ENCODE measurements around the gene SDCBP2. TPM values are rescaled to one million over a fixed set of nuclear protein-coding genes. Genes with fewer than 3 reads are reported as not detected.

Gene SDCBP2
- total RNA-seq, 1 donor from 2014 or later: 4.6 TPM

DNA sequence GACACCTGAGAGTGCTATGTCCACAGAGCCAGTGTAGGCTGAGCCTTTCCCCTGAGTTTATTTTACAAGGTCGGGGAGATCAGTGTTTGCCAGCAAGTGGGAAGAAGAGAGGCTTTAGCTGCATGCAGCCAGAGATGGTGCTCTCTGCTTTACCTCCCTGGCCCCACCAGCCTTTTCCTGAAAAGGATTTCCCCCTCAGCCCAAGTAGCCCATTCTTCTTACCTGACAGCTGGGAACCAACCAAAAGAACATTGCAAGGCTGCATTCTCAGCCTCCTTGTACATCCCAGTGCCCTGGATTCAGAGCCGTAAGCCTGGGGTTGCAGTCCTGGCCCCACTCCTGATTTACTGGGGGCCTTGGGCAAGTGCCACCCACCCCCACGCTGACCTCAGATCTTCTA is 46.0 kb downstream of the SDCBP2 start:
- Histone ChIP-seq H4K20me1 (ENCODE audit: insufficient read depth, low read length) (peaks cover 10% of the 10 kb centered on the region), H3K27me3 (ENCODE audit: insufficient read depth, low read length) (no peaks in the 10 kb centered on the region), H3K9me3 (ENCODE audit: insufficient read depth, low read depth, low read length) (no peaks in the 10 kb centered on the region), H3K4me3 (ENCODE audit: insufficient read depth, low read depth, low read length) (no peak overlapping the region), H3K36me3 (ENCODE audit: insufficient read depth, low read length) (no peaks in the 10 kb centered on the region), H3K9ac (ENCODE audit: low read length) (no peak overlapping the region), H3K79me2 (ENCODE audit: insufficient read depth, low read length) (no peaks in the 10 kb centered on the region), H3K4me1 (ENCODE audit: insufficient read depth, low read length) (no peaks in the 10 kb centered on the region), H3K27ac (ENCODE audit: low read depth, low read length) (no peak overlapping the region), H3K4me2 (ENCODE audit: low read length) (no peak overlapping the region), H2AFZ (ENCODE audit: low read depth, low read length) (no peak overlapping the region)
- Mint-ChIP-seq H3K4me1 (ENCODE audit: low read depth, unreplicated experiment) (peaks cover 5% of the 10 kb centered on the region), H3K27ac (ENCODE audit: unreplicated experiment) (no peak overlapping the region), H3K36me3 (ENCODE audit: low read depth, unreplicated experiment) (no peaks in the 10 kb centered on the region), H3K27me3 (ENCODE audit: low read depth, unreplicated experiment) (peaks cover 4% of the 10 kb centered on the region), H3K4me3 (ENCODE audit: unreplicated experiment) (no peak overlapping the region), H3K9me3 (ENCODE audit: unreplicated experiment) (no peaks in the 10 kb centered on the region)
- FAIRE-seq (no peak), DNase-seq (ENCODE audit: low read depth) (no peak)
- no peak for TF ChIP-seq EZH2 (IDR thresholded peaks at IDR 0.05; ENCODE audit: insufficient read depth, low read length)
- TF ChIP-seq, protein P1, sequence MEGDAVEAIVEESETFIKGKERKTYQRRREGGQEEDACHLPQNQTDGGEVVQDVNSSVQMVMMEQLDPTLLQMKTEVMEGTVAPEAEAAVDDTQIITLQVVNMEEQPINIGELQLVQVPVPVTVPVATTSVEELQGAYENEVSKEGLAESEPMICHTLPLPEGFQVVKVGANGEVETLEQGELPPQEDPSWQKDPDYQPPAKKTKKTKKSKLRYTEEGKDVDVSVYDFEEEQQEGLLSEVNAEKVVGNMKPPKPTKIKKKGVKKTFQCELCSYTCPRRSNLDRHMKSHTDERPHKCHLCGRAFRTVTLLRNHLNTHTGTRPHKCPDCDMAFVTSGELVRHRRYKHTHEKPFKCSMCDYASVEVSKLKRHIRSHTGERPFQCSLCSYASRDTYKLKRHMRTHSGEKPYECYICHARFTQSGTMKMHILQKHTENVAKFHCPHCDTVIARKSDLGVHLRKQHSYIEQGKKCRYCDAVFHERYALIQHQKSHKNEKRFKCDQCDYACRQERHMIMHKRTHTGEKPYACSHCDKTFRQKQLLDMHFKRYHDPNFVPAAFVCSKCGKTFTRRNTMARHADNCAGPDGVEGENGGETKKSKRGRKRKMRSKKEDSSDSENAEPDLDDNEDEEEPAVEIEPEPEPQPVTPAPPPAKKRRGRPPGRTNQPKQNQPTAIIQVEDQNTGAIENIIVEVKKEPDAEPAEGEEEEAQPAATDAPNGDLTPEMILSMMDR (IDR thresholded peaks at IDR 0.05; ENCODE audit: insufficient read depth, low read depth, low read length): no peak

DNA sequence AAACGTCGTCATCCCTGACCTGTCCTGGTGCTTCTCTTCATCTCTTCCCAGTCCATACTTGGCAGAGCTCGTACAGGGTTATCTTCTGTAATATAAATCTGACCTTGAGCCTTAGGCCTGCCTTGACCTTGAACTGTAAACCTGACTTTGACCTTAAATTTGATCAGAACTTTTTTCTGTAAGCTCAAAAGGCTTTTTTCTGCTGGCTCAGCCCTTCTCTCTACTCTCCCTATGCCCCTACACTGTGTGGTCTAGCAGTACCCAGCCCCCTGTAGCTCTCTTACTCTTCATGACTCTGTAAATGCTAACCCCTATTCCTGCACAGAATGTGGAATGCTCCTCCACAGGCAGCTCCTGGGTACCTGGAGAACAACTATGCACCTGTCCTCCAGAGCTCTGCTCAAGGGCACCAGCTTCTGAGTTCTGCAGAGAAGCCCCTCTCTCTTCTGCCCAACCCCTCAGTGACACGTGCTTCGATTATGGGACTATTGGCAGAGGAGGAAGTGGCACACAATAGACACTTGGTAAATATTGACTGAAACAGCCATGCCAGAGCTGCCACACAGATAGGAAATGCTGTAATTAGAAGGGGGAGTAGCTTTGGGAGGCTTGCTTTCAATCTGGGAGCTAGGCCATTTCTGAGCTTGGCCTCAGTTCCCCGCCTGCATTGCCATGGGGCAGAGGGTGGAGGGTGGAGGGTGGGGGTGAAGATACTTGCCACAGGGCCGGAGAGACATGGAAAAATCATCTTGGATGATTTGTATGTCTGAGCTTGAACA is 47.5 kb downstream of the SDCBP2 start:
- Histone ChIP-seq H3K4me3 (ENCODE audit: insufficient read depth, low read depth, low read length) (no peak overlapping the region), H2AFZ (ENCODE audit: low read depth, low read length) (no peak overlapping the region), H3K27ac (ENCODE audit: low read depth, low read length) (no peak overlapping the region), H3K9ac (ENCODE audit: low read length) (no peak overlapping the region), H3K4me1 (ENCODE audit: insufficient read depth, low read length) (no peaks in the 10 kb centered on the region), H4K20me1 (ENCODE audit: insufficient read depth, low read length) (peaks cover 20% of the 10 kb centered on the region), H3K36me3 (ENCODE audit: insufficient read depth, low read length) (no peaks in the 10 kb centered on the region), H3K4me2 (ENCODE audit: low read length) (no peak overlapping the region), H3K9me3 (ENCODE audit: insufficient read depth, low read depth, low read length) (no peaks in the 10 kb centered on the region), H3K27me3 (ENCODE audit: insufficient read depth, low read length) (no peaks in the 10 kb centered on the region), H3K79me2 (ENCODE audit: insufficient read depth, low read length) (no peaks in the 10 kb centered on the region)
- H3K27me3 Mint-ChIP-seq (ENCODE audit: low read depth, unreplicated experiment): peaks cover 4% of the 10 kb centered on the region
- TF ChIP-seq, protein P1 (IDR thresholded peaks at IDR 0.05; ENCODE audit: insufficient read depth, low read depth, low read length): no peak
- TF ChIP-seq EZH2 (IDR thresholded peaks at IDR 0.05; ENCODE audit: insufficient read depth, low read length): no peak
- no peak overlapping the region for H3K27ac Mint-ChIP-seq (ENCODE audit: unreplicated experiment)
- DNase-seq (ENCODE audit: low read depth) (no peak), FAIRE-seq (no peak)
- no peaks in the 10 kb centered on the region for H3K9me3 Mint-ChIP-seq (ENCODE audit: unreplicated experiment)
- H3K4me1 Mint-ChIP-seq (ENCODE audit: low read depth, unreplicated experiment): peaks cover 5% of the 10 kb centered on the region
- H3K36me3 Mint-ChIP-seq (ENCODE audit: low read depth, unreplicated experiment): no peaks in the 10 kb centered on the region
- H3K4me3 Mint-ChIP-seq (ENCODE audit: unreplicated experiment): no peak overlapping the region

Measured in astrocyte (in vitro differentiated cells and primary cell).